Stimulated activated CD4-positive, alpha-beta T cell treated with anti-CD3 and anti-CD28 coated beads, Interleukin-4, amount 100 ng/mL, for 48 hours (primary cell): ENCODE results near the gene LAS1L.
"Not testable (repeated sequence)": the region's sequence is repeated elsewhere in the genome, so short reads cannot be mapped to it uniquely, and the experiment has no call there.

ENCODE experiments used
- DNase-seq, 2 donors: peaks; one replicate each; pipeline ENCODE4 v3.0.0-alpha.2; 2020; ENCODE audit warnings: low read depth in 2 of 2

Gene LAS1L

DNA sequence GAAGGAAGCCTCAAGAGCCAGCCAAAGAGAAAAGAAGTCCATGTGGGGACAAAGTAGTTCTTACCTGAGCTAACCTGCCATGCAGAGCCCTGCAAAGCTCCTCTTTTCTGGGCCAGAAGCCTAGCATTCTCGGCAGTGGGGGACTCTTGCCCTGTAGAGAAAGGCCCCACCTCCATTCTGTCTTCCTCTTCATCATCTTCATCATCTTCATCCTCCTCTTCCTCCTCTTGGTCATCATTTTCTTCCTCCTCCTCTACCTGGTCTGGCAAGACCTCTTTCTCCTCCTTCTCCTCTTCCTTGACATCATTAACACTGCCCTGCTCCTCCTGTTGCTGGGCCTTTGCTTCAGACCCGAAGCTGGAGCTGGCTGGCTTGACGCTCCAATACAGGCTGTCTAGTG is 16.7 kb downstream of the LAS1L start:
- DNase-seq, result no peak

DNA sequence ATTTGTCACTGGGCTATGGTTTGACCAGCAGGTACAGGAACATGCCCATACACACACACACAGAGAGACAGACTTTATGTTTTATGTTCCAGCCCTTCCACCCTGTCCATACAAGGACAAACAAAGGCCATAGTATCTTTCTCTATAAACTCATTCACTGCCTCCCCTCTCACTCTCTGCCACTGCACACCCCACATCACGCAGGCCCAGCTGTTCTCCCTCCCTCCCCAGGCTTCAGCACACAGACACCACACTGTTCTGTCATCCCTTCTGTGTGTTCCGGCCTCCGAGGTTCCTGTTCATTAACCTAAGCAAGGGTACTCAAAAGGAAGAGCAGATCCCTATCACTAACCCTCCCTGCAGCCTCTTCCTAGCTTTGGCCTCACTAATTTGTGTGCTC is 17.8 kb downstream of the LAS1L start:
- no peak for DNase-seq

DNA sequence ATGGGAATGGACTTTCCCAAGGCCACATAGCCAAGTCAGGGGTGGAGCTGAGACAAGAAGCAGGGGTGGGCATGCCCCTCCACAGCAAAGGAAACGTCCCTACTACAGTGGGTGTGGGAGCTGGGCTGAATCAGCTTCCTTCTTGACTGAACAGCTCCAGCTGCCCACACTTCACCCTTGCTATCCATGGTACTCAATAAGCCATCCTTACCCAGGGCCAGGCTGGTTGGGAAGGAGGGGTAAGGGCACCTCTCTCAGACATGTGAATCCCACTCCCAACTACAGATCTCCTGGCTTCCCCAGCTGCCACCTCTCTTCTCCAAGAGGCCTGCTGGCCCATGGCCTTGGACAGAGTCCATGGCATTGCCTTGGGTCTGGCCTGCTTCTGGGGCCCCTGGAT is 21.0 kb downstream of the LAS1L start:
- DNase-seq, result no peak

GRCh38 chrX:65509400-65509799 is 25.2 kb downstream of the LAS1L start:
- no peak for DNase-seq

- DNase-seq, result no peak
These were observed 25.7 kb downstream of the LAS1L start for GRCh38 chrX:65508851-65509250.

DNA sequence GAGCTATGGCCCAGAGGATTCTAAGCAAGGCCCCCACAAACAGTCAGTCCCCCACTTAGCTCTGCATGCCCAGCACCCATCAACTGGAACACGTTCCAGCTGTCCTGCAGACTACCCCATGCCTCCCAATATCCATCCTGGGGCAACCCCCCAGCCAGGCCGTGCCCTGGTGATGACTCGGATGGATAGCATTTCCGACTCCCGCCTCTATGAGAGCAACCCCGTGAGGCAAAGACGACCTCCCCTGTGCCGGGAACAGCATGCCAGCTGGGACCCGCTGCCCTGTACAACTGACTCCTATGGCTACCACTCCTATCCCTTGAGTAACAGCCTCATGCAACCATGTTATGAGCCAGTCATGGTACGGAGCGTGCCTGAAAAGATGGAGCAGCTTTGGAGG is 32.0 kb downstream of the LAS1L start:
- DNase-seq, result no peak

DNA sequence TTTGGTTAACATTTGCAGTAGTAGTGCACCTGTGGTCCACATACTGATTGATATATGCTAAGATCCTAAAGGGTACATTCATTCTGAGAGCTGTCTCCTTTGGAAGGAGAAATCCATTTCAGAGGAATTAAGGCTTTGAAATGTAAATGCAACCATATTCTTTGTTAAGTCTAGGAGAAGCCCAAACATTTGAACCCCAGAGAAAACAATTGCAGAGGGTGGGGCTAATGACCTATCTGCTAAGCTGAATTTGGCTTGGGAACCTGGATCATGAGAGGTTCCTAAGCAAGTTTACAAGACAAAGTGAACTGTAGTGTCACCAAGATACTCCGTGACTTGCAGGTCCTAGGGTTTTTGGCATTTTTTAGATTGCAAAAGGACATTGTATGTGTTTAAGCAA is 41.2 kb downstream of the LAS1L start:
- DNase-seq, result no peak

GRCh38 chrX:65491620-65492019 is 43.0 kb downstream of the LAS1L start:
- DNase-seq, result no peak

- DNase-seq, result no peak
These were observed 46.1 kb downstream of the LAS1L start for GRCh38 chrX:65488495-65488894.

DNA sequence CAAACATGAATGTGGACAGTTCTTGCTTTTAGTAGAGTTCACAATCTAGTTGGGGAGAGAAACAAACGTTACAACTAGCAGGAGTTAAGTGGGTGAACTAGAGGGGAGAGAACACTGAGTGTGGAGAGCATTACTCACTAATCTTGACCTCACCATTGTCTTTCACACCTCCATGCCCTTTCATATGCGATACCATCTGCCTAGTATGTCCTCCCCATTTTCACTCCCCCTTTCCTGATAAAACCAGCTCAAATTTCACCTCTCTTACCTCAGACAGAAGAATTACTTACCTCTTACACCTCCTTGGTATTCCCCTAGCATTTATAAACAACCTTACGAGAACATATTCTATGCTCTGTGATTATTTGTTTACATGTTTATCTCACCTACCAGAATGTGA is 53.6 kb downstream of the LAS1L start:
- DNase-seq, result no peak

GRCh38 chrX:65479102-65479501 is 55.5 kb downstream of the LAS1L start:
- DNase-seq, result not testable (repeated sequence)

GRCh38 chrX:65476564-65476963 is 58.0 kb downstream of the LAS1L start:
- DNase-seq, result no peak

DNA sequence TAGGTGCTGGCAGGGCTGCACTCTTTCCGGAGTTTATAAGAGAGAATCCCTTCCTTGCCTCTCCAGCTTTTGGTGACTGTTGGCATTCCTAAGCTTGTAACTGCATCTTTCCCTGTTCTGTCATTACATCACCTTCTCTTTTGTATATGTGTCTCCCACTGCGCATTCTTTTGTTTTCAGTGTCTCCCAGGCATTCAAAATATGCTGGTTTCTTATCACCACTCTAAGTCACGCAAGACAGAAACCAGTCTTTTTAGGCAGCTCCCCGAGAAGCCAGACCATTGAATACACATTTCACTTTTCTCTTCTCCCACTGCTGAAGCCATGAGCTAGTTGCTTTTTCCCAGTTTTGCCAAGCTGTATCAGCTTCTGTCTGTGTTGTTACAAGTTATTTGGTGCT is 71.0 kb downstream of the LAS1L start:
- no peak for DNase-seq
